GM12865 (cell line): ENCODE results near the gene MMP1.
A peak's percentile ranks its signal among the peaks of the same experiment; 100 is the strongest.

ENCODE experiments used
- DNase-seq: peaks from one replicate; pipeline ENCODE4 v3.0.0; 2010; ENCODE audit warnings: low read depth
- H3K4me3 ChIP-seq: 2 replicates; pipeline ENCODE4 v1.5.1; 2011; ENCODE audit warnings: mild to moderate bottlenecking, low read depth, low read length, control low read depth
- TF ChIP-seq, protein P1 (sequence below): IDR thresholded peaks from 2 replicates; pipeline ENCODE4 v1.5.1; 2011; ENCODE audit warnings: low read length, control low read depth, low read depth, inconsistent platforms; ENCODE audit not compliant: insufficient read depth; ENCODE audit errors: missing control alignments

Gene MMP1

DNA sequence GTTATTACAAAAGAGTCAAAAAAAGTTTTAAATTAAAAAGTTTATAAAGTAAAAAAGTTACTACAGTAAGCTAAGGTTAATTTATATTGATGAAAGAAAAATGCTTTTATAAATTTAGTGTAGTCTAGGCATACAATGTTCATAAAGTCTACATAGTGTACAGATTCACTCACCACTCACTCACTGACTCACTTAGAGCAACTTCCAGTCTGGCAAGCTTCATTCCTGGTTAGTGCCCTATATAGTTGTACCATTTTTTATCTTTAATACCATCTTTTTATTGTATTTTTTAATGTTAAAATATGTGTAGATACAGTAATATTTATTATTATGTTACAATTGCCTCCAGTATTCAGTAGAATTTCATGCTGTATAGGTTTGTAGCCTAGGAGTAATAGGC lies 14.9 kb downstream of the MMP1 start:
- TF ChIP-seq, protein P1, sequence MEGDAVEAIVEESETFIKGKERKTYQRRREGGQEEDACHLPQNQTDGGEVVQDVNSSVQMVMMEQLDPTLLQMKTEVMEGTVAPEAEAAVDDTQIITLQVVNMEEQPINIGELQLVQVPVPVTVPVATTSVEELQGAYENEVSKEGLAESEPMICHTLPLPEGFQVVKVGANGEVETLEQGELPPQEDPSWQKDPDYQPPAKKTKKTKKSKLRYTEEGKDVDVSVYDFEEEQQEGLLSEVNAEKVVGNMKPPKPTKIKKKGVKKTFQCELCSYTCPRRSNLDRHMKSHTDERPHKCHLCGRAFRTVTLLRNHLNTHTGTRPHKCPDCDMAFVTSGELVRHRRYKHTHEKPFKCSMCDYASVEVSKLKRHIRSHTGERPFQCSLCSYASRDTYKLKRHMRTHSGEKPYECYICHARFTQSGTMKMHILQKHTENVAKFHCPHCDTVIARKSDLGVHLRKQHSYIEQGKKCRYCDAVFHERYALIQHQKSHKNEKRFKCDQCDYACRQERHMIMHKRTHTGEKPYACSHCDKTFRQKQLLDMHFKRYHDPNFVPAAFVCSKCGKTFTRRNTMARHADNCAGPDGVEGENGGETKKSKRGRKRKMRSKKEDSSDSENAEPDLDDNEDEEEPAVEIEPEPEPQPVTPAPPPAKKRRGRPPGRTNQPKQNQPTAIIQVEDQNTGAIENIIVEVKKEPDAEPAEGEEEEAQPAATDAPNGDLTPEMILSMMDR = no peak
- DNase-seq = no peak
- no peak overlapping the region for H3K4me3 ChIP-seq

DNA sequence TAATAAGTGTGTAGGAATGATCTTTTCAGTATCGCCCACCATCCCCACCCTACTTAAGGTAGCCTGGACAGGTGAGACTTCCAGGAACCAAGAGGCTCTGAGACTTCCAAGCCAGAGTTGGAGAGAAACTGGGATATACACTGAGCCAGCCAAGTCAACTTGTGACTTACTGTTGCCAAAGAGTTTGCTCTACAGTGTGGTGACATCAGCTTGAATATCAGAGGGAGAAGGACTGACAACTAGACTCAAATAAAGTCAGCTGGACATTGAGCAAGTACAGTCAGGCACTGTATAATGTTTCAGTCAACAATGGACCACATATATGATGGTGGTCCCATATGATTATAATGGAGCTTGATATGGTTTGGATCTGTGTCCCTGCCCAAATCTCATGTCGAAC lies 16.3 kb downstream of the MMP1 start:
- TF ChIP-seq, protein P1 = no peak
- H3K4me3 ChIP-seq = no peak overlapping the region

DNA sequence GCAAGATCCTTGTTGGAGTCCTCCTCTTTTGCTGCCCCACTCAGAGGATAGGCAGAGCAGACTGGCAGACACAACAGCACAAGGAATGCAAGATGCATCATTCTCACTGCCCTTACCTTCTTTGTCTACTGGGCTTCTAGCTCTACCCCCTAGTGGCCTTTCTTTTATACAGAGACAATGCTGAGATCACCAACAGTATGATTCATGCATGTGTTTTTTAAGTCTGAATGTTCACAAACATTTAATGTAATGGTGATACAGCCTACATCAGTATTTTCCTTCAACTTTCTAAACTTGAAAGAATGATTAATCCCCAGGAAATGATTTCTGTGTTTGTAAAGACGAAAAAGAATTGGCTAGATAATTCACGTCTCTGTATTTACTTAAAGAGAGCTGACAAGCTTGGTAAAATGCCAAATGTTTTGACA lies 17.5 kb downstream of the MMP1 start, which contains the start of gene MMP10:
Gene MMP10, minus strand, starts transcription at position 138 of the 428 bp plus-strand sequence. Its CDS starts 37 bp downstream, at position 101.
- H3K4me3 ChIP-seq = no peak within 1 kb of the TSS
- DNase-seq = no peak
- TF ChIP-seq, protein P1 = peak; percentile 17

More for the DNA sequence above, 16.3 kb downstream of the MMP1 start:
- no peak for DNase-seq

DNA sequence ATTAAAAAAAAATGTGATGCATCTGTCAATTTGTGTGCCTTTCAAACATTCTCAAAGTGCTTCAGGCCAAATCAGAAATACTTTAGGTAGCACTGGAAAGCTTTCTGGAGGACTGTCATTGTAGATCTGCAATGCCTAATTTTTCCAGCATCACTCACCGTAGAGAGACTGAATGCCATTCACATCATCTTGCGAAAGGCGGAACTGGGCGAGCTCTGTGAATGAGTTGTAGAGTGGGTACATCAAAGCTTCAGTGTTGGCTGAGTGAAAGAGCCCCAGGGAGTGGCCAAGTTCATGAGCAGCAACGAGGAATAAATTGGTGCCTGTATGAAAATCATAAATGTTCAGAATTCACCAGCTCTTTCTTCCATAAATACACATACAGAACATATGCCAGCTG lies 21.5 kb downstream of the MMP1 start:
- TF ChIP-seq, protein P1 = no peak
- no peak overlapping the region for H3K4me3 ChIP-seq
- no peak for DNase-seq

DNA sequence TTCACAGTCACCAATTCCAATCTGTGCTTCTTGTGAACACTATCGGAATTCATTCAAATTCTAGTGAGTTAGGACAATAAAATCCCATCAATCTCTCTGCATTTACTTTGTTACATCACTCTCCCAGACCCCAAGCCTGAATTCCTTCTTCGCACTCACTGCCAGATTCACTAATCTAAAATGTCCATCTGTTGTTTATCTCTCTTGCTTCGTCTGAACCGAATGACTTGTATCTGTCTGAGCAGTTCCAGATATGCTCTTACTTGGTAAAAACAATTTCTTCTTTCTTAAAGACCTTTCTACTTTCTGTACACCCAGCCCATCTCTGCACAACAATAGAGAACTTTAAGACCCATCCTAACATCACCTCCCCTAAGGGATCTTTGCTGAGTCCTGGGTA lies 24.6 kb downstream of the MMP1 start:
- no peak for DNase-seq

DNA sequence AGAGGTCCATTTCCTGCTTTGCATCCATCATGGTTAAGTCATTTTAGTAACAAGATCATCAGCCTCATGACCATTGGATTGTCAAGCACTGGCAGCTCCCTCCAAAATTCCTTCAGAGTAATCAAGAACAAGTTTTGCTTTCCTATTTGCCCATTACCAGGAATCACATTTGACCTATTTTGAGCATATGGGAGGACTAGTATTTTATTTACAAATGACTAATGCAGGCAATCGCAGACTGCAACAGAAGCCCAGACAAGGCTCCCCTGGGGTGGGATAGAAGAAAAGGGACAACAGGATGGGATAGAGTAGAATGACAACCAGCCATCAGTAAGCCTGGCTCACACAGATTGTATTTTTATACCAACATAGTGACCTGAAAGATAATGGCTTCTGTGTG lies 26.6 kb downstream of the MMP1 start:
- H3K4me3 ChIP-seq = no peak overlapping the region
- TF ChIP-seq, protein P1 = no peak
- DNase-seq = no peak

More for the DNA sequence above, 24.6 kb downstream of the MMP1 start:
- no peak overlapping the region for H3K4me3 ChIP-seq
- TF ChIP-seq, protein P1 = no peak

DNA sequence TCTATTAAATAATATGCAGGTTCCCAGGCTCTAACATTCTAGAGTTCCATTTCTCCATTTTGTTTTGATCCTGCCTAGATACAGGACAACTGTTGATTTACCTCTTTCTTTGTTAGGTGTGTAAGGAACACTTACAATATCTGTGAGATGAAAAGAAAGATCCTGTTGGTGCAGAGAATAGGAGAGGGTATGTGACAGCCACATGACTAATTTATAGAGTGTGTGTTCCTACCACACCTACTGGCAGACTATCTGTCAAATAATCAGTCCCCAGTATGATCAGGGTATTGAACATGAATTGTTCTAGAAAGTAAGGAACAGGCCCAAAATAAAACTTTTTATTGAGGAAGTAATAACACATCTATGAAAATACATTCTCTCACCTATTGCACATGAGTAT lies 27.8 kb downstream of the MMP1 start:
- no peak overlapping the region for H3K4me3 ChIP-seq
- no peak for DNase-seq
- TF ChIP-seq, protein P1 = no peak
